GM23338 (cell line): ENCODE results near the gene WNK1. TPM values are rescaled to one million over a fixed set of nuclear protein-coding genes. Genes with fewer than 3 reads are reported as not detected.

ENCODE experiments used
- ATAC-seq: fragments of 200-7000 bp; cut with Tn5 transposase; 3 replicates; pipeline ENCODE4 v1.9.1; 2020
- DNase-seq: peaks from one replicate; pipeline ENCODE4 v3.0.0-alpha.2; 2015; ENCODE audit warnings: low spot score
- H2AFZ ChIP-seq: fragments of 200-600 bp; sonication (generic); 2 replicates; pipeline ENCODE4 v1.8.0; 2016; ENCODE audit warnings: antibody characterized with exemption, mild to moderate bottlenecking, moderate library complexity
- H3F3A ChIP-seq: fragments of 200-600 bp; sonication (generic); replicated peaks from 2 replicates; pipeline ENCODE4 v1.8.0; 2017; ENCODE audit warnings: antibody characterized with exemption, mixed run types, low read depth
- H3K27ac ChIP-seq: fragments of 200-600 bp; sonication (generic); 2 replicates; pipeline ENCODE4 v1.6.1; 2016; ENCODE audit warnings: low read depth
- H3K27me3 ChIP-seq: fragments of 200-600 bp; sonication (generic); 2 replicates; pipeline ENCODE4 v1.8.0; 2016; ENCODE audit warnings: mild to moderate bottlenecking, mixed run types, moderate library complexity; ENCODE audit not compliant: insufficient read depth
- H3K36me3 ChIP-seq: fragments of 200-600 bp; sonication (generic); 2 replicates; pipeline ENCODE4 v1.8.0; 2016; ENCODE audit warnings: mild to moderate bottlenecking; ENCODE audit not compliant: insufficient read depth
- H3K4me1 ChIP-seq: fragments of 200-600 bp; sonication (generic); 2 replicates; pipeline ENCODE4 v1.8.0; 2016; ENCODE audit warnings: mild to moderate bottlenecking, moderate library complexity; ENCODE audit not compliant: insufficient read depth
- H3K4me2 ChIP-seq: fragments of 200-600 bp; sonication (generic); 2 replicates; pipeline ENCODE4 v1.7.1; 2017; ENCODE audit warnings: mixed run types
- H3K4me3 ChIP-seq: fragments of 200-600 bp; sonication (generic); 2 replicates; pipeline ENCODE4 v1.6.1; 2016; ENCODE audit warnings: mixed run types
- H3K79me2 ChIP-seq: fragments of 200-600 bp; sonication (generic); replicated peaks from 2 replicates; pipeline ENCODE4 v1.8.0; 2017; ENCODE audit warnings: mild to moderate bottlenecking; ENCODE audit not compliant: insufficient read depth
- H3K9me2 ChIP-seq: fragments of 200-600 bp; sonication (generic); 2 replicates; pipeline ENCODE4 v1.8.0; 2017; ENCODE audit not compliant: insufficient read depth
- H4K20me1 ChIP-seq: fragments of 200-600 bp; sonication (generic); replicated peaks from 2 replicates; pipeline ENCODE4 v1.8.0; 2017; ENCODE audit warnings: mild to moderate bottlenecking; ENCODE audit not compliant: insufficient read depth
- H3K27ac Mint-ChIP-seq: 2 replicates; pipeline ENCODE4 v1.8.0; 2020; ENCODE audit warnings: inconsistent platforms, mild to moderate bottlenecking, moderate library complexity, mixed read lengths
- H3K27me3 Mint-ChIP-seq: 3 replicates; pipeline ENCODE4 v1.8.0; 2022; ENCODE audit warnings: low read depth, mild to moderate bottlenecking, moderate library complexity, mixed read lengths, inconsistent platforms; ENCODE audit not compliant: insufficient read depth, poor library complexity
- H3K36me3 Mint-ChIP-seq: 3 replicates; pipeline ENCODE4 v1.8.0; 2021; ENCODE audit warnings: low read depth, mild to moderate bottlenecking, inconsistent platforms, moderate library complexity, mixed read lengths
- H3K4me1 Mint-ChIP-seq: 3 replicates; pipeline ENCODE4 v1.8.0; 2020; ENCODE audit warnings: mild to moderate bottlenecking, inconsistent platforms, mixed read lengths
- H3K4me3 Mint-ChIP-seq: 3 replicates; pipeline ENCODE4 v1.8.0; 2021; ENCODE audit warnings: moderate library complexity, mild to moderate bottlenecking, inconsistent platforms, mixed read lengths
- H3K9me3 Mint-ChIP-seq: 3 replicates; pipeline ENCODE4 v1.8.0; 2020; ENCODE audit warnings: moderate library complexity, mild to moderate bottlenecking, inconsistent platforms, mixed read lengths
- CREB1 ChIP-seq: fragments of 250-450 bp; sonication (Bioruptor Pico); IDR thresholded peaks from 2 replicates; pipeline ENCODE4 v1.5.0; 2020; ENCODE audit warnings: low read depth, mild to moderate bottlenecking, moderate library complexity
- EZH2 ChIP-seq: fragments of 200-600 bp; sonication (generic); IDR thresholded peaks from one replicate; pipeline ENCODE4 v1.8.0; 2017; ENCODE audit warnings: antibody characterized with exemption, mild to moderate bottlenecking, low read depth; ENCODE audit not compliant: unreplicated experiment
- EZH2phosphoT487 ChIP-seq: fragments of 200-600 bp; sonication (generic); IDR thresholded peaks from one replicate; pipeline ENCODE4 v1.8.1; 2018; ENCODE audit warnings: antibody characterized with exemption; ENCODE audit not compliant: unreplicated experiment
- NANOG ChIP-seq: IDR thresholded peaks from 2 replicates; pipeline ENCODE4 v1.6.1; 2016; ENCODE audit warnings: antibody characterized with exemption, borderline replicate concordance
- STAT1 ChIP-seq: IDR thresholded peaks from one replicate; pipeline ENCODE4 v1.6.1; 2016; ENCODE audit warnings: antibody characterized with exemption; ENCODE audit not compliant: unreplicated experiment
- polyA plus RNA-seq: library from polyadenylated mRNA; unstranded; fragments of >200 nt; fragmentation: Nextera tagmentation; extraction: Ambion mirVana; gene quantifications from 2 replicates; pipeline ENCODE4 v1.2.1, GENCODE V29; 2016
- total RNA-seq: library from RNA; depleted of rRNA; stranded (reverse); fragments of >200 nt; shearing (Covaris generic); gene quantifications from 2 replicates; pipeline ENCODE4 v1.2.3, GENCODE V29; 2014
- TF ChIP-seq, protein P1 (sequence below): fragments of 250-450 bp; sonication (Bioruptor Pico); IDR thresholded peaks from 2 replicates; pipeline ENCODE4 v1.5.0; 2020; ENCODE audit warnings: mild to moderate bottlenecking, moderate library complexity
- TF ChIP-seq, protein P2 (sequence below), 2 experiments: fragments of 200-600 bp in 1 of 2; sonication (generic) in 1 of 2; conservative IDR thresholded peaks; 2 replicates each; pipeline versions ENCODE4 v1.5.1 to v1.6.1; 2016 to 2017; ENCODE audit warnings: antibody characterized with exemption in 2 of 2, low read depth in 2 of 2, mild to moderate bottlenecking in 2 of 2, moderate library complexity in 1 of 2
- TF ChIP-seq, protein P3 (sequence below): IDR thresholded peaks from 2 replicates; pipeline ENCODE4 v1.6.1; 2016; ENCODE audit warnings: antibody characterized with exemption

Gene WNK1
- total and polyA plus RNA-seq, 2 experiments from 2014 or later, result 86.8 to 114 TPM

DNA sequence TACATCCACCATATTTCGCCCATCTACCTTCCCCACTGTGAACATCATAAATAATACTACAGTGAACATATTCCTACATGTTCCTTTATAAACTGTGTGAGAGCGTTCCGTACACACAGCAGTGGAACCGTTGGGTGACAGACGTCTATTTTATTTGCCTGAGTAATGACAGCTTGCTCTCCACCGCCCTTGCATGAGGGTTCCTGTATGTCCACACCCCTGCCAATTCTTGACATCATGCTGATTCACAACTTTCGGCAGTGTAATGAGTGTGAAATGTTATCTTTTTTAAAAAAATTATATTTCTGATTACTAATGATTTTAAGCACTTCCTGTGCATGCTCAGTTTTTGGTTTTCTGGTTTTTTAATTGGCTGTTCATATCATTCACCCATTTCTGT lies 201.4 kb downstream of the WNK1 start:
- no peak overlapping the region for H3K27ac Mint-ChIP-seq

DNA sequence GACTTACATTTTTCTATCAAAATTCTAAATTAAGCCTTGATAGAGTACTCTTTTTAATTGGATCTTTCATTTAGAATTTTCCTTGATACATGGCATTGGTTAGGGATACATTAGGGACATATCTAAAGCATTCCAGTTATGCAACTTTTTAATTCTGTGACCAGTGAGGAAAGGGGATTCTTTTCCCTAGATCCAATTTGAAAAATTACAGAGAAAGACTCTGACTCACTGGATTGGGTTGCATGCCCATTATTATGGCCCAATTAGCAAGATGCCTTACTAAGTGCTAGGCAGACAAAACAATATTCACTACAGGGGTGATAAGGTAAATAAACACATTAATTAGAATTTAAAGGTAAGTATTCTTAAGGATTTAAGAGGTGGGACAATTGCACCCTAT lies 202.4 kb downstream of the WNK1 start:
- H3K4me3 Mint-ChIP-seq, result no peak overlapping the region
- Histone ChIP-seq H3K79me2 (no peaks in the 10 kb centered on the region), H3K27me3 (no peaks in the 10 kb centered on the region), H3K4me3 (no peak overlapping the region), H3K9me2 (no peaks in the 10 kb centered on the region), H2AFZ (no peak overlapping the region), H3F3A (no peaks in the 10 kb centered on the region), H3K36me3 (no peaks in the 10 kb centered on the region), H3K4me2 (no peak overlapping the region), H3K4me1 (no peaks in the 10 kb centered on the region), H3K27ac (no peak overlapping the region), H4K20me1 (no peaks in the 10 kb centered on the region)
- no peaks in the 10 kb centered on the region for H3K36me3 Mint-ChIP-seq
- H3K27ac Mint-ChIP-seq, result no peak overlapping the region
- no peaks in the 10 kb centered on the region; the same call in 2 of the 3 replicates for H3K4me1 Mint-ChIP-seq
- H3K9me3 Mint-ChIP-seq, result no peaks in the 10 kb centered on the region
- peaks cover 8% of the 10 kb centered on the region for H3K27me3 Mint-ChIP-seq
- ATAC-seq (no peak), DNase-seq (no peak)
- TF ChIP-seq CREB1 (CRISPR knock-in tag), result no peak
- no peak for TF ChIP-seq STAT1
- TF ChIP-seq, protein P1, sequence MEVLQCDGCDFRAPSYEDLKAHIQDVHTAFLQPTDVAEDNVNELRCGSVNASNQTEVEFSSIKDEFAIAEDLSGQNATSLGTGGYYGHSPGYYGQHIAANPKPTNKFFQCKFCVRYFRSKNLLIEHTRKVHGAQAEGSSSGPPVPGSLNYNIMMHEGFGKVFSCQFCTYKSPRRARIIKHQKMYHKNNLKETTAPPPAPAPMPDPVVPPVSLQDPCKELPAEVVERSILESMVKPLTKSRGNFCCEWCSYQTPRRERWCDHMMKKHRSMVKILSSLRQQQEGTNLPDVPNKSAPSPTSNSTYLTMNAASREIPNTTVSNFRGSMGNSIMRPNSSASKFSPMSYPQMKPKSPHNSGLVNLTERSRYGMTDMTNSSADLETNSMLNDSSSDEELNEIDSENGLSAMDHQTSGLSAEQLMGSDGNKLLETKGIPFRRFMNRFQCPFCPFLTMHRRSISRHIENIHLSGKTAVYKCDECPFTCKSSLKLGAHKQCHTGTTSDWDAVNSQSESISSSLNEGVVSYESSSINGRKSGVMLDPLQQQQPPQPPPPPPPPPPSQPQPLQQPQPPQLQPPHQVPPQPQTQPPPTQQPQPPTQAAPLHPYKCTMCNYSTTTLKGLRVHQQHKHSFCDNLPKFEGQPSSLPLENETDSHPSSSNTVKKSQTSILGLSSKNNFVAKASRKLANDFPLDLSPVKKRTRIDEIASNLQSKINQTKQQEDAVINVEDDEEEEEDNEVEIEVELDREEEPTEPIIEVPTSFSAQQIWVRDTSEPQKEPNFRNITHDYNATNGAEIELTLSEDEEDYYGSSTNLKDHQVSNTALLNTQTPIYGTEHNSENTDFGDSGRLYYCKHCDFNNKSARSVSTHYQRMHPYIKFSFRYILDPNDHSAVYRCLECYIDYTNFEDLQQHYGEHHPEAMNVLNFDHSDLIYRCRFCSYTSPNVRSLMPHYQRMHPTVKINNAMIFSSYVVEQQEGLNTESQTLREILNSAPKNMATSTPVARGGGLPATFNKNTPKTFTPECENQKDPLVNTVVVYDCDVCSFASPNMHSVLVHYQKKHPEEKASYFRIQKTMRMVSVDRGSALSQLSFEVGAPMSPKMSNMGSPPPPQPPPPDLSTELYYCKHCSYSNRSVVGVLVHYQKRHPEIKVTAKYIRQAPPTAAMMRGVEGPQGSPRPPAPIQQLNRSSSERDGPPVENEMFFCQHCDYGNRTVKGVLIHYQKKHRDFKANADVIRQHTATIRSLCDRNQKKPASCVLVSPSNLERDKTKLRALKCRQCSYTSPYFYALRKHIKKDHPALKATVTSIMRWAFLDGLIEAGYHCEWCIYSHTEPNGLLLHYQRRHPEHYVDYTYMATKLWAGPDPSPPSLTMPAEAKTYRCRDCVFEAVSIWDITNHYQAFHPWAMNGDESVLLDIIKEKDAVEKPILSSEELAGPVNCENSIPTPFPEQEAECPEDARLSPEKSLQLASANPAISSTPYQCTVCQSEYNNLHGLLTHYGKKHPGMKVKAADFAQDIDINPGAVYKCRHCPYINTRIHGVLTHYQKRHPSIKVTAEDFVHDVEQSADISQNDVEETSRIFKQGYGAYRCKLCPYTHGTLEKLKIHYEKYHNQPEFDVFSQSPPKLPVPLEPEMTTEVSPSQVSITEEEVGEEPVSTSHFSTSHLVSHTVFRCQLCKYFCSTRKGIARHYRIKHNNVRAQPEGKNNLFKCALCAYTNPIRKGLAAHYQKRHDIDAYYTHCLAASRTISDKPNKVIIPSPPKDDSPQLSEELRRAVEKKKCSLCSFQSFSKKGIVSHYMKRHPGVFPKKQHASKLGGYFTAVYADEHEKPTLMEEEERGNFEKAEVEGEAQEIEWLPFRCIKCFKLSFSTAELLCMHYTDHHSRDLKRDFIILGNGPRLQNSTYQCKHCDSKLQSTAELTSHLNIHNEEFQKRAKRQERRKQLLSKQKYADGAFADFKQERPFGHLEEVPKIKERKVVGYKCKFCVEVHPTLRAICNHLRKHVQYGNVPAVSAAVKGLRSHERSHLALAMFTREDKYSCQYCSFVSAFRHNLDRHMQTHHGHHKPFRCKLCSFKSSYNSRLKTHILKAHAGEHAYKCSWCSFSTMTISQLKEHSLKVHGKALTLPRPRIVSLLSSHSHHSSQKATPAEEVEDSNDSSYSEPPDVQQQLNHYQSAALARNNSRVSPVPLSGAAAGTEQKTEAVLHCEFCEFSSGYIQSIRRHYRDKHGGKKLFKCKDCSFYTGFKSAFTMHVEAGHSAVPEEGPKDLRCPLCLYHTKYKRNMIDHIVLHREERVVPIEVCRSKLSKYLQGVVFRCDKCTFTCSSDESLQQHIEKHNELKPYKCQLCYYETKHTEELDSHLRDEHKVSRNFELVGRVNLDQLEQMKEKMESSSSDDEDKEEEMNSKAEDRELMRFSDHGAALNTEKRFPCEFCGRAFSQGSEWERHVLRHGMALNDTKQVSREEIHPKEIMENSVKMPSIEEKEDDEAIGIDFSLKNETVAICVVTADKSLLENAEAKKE (CRISPR knock-in tag), result no peak
- no peak for TF ChIP-seq NANOG
- TF ChIP-seq, protein P2, sequence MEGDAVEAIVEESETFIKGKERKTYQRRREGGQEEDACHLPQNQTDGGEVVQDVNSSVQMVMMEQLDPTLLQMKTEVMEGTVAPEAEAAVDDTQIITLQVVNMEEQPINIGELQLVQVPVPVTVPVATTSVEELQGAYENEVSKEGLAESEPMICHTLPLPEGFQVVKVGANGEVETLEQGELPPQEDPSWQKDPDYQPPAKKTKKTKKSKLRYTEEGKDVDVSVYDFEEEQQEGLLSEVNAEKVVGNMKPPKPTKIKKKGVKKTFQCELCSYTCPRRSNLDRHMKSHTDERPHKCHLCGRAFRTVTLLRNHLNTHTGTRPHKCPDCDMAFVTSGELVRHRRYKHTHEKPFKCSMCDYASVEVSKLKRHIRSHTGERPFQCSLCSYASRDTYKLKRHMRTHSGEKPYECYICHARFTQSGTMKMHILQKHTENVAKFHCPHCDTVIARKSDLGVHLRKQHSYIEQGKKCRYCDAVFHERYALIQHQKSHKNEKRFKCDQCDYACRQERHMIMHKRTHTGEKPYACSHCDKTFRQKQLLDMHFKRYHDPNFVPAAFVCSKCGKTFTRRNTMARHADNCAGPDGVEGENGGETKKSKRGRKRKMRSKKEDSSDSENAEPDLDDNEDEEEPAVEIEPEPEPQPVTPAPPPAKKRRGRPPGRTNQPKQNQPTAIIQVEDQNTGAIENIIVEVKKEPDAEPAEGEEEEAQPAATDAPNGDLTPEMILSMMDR (conservative IDR thresholded peaks at IDR 0.05; ENCODE audit: low read depth in 2 of 2), result no peak
- TF ChIP-seq, protein P3, sequence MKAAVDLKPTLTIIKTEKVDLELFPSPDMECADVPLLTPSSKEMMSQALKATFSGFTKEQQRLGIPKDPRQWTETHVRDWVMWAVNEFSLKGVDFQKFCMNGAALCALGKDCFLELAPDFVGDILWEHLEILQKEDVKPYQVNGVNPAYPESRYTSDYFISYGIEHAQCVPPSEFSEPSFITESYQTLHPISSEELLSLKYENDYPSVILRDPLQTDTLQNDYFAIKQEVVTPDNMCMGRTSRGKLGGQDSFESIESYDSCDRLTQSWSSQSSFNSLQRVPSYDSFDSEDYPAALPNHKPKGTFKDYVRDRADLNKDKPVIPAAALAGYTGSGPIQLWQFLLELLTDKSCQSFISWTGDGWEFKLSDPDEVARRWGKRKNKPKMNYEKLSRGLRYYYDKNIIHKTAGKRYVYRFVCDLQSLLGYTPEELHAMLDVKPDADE, result no peak
- TF ChIP-seq EZH2phosphoT487, result no peak
- no peak for TF ChIP-seq EZH2

More for the DNA sequence above, 201.4 kb downstream of the WNK1 start:
- Histone ChIP-seq H3K4me3 (no peak overlapping the region), H3F3A (0 out of 2 replicates have a peak, but pooled peaks cover 3% of the 10 kb centered on the region), H3K4me1 (no peaks in the 10 kb centered on the region), H3K27me3 (no peaks in the 10 kb centered on the region), H2AFZ (no peak overlapping the region), H3K79me2 (peaks cover 2% of the 10 kb centered on the region), H3K9me2 (no peaks in the 10 kb centered on the region), H3K36me3 (no peaks in the 10 kb centered on the region), H4K20me1 (no peaks in the 10 kb centered on the region), H3K4me2 (no peak overlapping the region), H3K27ac (no peak overlapping the region)
- DNase-seq (no peak), ATAC-seq (no peak)
- Mint-ChIP-seq H3K9me3 (no peaks in the 10 kb centered on the region), H3K4me1 (no peaks in the 10 kb centered on the region; the same call in 2 of the 3 replicates), H3K36me3 (no peaks in the 10 kb centered on the region; the same call in 2 of the 3 replicates), H3K27me3 (peaks cover 12% of the 10 kb centered on the region), H3K4me3 (no peak overlapping the region)
- TF ChIP-seq, protein P3, result no peak
